ENCODE data around the gene GNB1L.
"Not testable (repeated sequence)": the region's sequence is repeated elsewhere in the genome, so short reads cannot be mapped to it uniquely, and the experiment has no call there.

Gene GNB1L

GRCh38 chr22:19888131-19888746 lies 33.6 kb upstream of the GNB1L start:
- DNase-seq, result no peak

DNA sequence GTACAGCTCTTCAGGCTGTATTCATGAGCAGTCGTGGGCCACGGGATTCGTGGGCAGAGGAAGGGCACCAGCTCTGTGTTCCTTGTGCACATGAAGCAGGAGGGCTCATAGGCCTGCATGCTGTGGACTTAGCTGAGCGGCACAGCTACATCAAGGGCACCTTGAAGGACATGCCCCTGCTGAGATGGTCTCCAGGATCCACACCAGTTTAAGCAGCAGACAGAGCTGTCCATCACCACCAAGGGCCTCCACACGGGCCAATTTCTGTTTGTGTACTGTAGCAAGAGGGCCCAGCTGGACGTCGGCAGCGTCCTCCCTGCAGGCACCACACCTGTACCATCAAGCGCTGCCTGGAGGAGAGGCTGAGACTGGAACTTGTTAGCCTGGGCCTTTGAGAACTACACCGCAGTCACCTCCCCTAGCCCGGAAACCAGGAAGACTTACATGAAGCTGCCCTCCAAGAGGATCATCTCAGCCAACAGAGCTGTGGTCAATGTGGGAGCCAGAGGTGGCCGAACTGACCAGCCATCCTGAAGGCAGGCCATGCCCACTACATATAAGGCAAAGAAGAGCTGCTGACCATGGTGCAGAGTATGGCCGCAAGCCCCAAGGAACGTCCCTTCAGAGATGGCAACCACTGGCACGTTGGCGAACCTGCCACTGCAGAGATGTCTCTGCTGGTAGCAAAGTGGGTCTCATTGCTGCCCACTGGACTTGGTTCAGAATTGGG lies 32.7 kb upstream of the GNB1L start:
- DNase-seq, result no peak

- DNase-seq, result peak; percentile 72
These were observed 32.1 kb upstream of the GNB1L start for GRCh38 chr22:19886605-19887255.

- DNase-seq, result peak; percentile 52
These were observed 31.3 kb upstream of the GNB1L start for GRCh38 chr22:19885841-19886592.

DNA sequence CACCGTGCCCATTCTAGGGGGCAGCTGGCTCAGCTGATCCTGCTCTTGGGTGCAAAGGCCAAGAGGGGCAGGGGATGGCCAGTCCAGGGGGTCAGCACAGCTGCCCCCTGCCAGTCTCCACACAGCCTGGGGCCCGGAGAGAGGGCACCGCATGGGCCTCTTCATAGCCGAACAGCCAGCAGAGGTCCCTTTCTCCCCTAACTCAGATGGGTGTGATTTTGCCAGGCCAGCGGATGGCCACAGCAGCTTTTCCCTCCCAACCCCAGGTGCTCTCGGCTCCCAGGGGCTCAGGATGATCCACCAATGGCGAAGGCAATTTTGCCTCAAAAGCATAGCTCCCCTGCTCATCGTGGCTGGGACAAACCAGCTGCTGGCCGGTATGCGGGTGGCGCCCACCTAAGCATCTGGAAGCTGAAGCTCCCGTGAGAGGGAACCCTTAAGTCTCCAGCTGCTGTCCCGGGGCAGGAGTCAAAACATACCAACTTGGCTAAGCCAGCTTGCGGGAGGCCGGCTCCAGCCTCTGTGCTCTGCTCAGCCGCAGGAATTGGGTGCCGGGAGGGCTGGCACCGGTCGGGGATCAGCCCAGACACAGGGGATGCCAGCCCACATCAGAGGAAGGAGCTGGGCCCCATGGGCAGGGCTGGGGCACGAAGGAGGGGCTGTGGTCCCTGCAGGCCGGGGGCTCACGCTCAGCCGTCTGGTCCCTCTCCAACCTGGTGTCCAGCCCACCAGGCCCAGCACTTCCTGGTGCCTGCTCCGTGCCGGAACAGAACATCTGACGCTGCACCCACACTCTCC lies 30.5 kb upstream of the GNB1L start:
- DNase-seq, result peak; percentile 57

DNA sequence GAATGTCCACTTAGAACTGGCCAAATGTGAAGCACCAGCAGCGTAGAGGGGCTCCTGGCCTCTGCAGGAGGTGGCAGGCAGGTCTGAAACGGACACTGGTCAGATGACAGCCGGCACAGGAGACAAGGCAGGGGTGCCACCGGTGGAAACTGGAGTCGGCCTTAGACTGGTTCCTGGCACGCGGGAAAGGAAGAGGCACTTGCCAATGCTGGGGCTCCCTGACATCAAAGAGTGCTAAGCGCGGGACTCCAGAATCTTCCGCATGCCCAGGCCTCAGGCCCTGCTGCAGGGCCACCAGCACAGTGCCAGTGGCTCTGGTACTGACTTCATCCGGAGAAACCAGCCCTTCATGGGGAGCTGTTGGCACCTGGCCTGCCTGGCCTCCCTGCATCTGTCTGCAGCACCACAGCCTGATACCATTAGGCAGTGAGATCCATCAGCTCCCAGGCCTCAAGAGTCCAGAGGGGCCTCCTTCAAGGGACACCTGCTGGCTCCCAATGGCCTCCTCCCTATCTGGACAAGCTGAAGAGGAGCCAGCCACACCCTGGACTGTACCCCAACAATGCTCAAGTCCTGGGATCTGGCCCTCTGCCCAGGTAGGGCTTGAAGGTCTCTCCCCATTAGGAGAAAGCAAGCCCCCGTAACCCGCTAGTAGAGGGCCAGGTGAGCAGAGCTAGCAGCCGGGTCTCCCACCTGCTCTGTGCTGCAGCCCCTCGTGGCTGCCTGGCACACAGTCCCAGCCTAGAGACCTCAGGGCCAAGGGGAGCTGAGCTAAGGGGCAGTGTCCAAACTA lies 29.7 kb upstream of the GNB1L start:
- DNase-seq, result peak; percentile 58

DNA sequence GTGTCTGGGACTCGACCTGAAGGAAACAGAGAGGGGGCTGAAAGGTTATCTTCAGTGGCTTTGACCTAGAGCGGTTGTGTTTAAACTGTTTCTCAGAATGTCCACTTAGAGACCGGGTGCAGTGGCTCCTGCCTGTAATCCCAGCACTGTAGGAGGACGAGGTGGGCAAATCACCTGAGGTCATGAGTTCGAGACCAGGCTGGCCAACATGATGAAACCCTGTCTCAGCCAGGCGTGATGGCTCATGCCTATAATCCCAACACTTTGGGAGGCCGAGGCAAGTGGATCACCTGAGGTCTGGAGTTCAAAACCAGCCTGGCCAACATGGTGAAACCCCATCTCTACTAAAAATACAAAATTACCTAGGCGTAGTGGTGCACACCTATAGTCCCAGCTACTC lies 28.8 kb upstream of the GNB1L start:
- DNase-seq, result not testable (repeated sequence)

DNA sequence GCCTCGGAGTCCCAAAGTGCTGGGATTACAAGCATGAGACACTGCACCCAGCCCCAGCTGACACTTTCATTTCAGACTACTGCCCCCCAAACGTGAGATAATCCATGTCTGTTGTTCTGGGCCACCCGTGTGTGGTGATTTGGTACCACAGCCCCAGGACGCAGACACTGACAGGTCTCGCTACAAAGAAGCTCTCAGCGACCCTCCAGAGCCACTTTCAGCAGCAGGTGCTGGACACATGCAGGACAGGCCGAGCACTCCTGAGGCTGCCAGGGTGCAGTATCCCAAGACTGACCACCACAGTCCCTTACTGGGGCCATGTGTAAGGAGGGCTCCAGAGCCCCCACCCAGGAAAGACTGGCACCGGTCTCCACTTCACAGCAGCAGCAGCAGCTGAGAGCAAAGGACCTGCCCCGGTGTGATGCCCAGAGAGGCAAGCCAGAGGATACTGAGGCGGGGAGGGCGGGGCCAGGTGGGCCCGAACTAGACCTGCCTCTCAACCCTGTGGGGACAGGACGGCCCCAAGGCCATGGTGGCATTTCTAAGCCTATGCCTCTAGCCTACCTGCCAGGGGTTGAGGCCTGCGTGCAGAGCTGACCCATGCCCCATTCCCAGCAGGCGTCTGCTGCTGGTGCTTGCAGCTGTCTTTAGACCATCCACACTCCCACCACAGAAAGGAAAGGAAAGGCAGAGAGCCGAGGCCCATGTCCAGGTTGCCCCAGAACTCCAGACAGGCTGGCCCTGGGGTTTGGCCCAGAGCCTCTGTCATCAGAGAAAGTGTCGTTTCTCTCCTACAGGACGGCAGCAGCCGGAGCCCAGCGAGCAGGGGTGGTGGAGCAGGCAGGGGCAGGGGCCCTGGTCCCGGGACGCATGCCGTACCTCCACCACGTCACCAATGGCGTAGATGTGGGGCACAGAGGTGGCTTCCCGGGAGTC lies 28.0 kb upstream of the GNB1L start:
- DNase-seq, result peak; percentile 57

DNA sequence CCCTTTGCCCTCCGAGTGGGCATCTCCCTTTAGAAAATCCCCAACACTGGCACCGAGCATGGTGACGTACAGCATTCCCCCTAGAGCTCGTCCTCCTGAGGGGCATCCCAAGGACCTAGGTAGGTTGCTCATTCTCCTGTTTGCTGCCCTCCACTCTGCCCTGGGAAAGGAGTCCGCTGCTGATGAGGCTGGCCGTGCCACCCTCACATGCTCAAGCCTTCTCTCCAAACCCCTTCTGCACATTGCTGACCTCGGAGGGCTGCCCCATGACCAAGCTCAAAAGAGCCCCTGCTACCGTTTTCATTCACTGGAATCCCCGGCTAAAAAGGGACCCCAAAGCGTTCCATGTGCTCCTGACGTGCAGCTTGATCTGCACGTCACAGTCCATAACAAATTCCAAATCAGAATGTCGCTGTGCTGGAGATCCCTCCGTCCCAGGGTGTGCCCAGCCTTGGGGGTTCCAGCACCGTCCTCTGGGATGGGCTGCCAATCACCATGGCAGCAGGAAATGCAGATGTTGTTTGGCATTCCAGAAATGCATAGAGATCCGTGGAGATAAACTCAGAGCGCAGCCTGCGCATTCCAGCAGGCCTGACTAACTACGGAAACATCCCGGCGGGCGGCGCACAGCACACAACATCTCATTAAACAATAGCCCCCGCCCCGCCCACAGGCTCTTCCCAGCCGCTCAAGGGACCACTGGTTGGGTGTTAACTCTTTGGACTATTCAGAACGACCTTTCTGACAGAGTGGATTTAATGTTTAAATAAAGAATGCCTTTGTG lies 26.3 kb upstream of the GNB1L start:
- peak; percentile 42 for DNase-seq

GRCh38 chr22:19879992-19880785 lies 25.5 kb upstream of the GNB1L start:
- DNase-seq, result peak; percentile 58

DNA sequence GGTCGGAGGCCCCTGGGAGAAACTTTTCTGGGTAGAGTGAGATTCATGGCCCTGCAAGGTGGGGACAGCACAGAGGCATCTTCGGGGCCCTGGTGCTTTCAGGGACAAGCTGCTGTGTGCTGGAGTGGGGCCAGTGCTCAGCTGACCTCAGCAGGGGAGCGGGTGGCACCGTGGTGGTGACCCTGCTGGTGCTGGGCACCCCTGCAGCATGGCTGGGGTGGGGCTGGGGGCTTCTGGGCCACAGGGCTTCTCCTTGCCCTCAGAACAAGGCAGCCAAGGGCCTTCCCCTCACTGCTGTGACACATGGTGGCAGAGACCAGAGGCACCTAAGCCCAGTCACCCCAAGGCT lies 24.9 kb upstream of the GNB1L start:
- no peak for DNase-seq

DNA sequence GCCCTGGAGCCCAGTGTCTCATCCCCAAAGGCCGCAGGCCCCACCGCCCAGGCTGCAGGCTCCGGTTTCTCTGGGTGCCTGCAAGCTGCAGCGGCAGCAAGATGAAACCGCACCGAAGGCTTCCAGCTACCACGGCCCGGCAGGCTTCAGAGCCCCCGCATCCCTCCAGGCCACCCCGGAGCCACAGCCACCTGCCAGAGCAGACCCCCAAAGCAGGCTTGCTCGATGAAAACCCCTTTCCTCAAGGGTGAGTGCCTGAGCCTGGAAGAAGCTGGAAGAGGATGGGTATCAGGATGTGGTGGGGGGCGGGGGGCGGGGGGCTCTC lies 24.5 kb upstream of the GNB1L start:
- DNase-seq, result peak; percentile 31

DNA sequence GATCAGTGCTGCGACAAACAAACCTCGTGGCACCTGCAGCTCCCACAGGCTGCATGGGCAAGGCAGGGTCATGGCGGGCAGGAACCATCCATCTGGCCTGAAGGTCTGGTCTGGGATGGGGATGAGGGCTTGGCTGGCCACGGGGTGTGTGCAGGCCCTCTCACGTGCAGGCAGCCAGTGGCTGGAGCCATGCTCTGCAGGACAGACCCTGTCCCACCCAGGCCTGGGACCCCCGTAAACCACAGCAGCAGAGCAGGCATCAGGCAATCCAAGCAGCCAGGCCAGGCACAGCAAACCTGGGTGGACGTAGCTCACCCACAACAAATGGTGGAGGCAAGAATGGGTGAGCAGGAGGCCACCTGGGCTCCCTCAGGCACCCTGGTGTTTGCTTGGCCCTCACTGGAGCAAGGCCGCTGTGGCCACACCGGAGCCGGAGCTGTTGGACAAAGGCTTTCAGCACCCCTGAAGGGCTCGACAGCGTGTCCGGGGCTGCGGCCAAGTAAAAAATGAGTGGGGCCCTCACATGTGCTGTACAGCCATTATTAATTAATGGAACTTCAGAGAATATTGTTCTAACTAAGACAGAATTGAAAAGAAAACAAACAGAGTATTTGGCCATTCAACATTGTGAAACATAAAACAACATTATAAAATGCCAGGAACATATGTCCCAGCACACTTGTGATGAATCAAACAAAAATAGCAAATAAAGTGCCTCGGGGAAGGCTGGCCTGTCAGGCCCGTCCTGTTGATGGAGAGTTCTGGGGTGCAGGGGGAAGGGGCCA lies 24.0 kb upstream of the GNB1L start:
- DNase-seq, result peak; percentile 53

GRCh38 chr22:19877626-19878339 lies 23.1 kb upstream of the GNB1L start:
- DNase-seq, result peak; percentile 59

DNA sequence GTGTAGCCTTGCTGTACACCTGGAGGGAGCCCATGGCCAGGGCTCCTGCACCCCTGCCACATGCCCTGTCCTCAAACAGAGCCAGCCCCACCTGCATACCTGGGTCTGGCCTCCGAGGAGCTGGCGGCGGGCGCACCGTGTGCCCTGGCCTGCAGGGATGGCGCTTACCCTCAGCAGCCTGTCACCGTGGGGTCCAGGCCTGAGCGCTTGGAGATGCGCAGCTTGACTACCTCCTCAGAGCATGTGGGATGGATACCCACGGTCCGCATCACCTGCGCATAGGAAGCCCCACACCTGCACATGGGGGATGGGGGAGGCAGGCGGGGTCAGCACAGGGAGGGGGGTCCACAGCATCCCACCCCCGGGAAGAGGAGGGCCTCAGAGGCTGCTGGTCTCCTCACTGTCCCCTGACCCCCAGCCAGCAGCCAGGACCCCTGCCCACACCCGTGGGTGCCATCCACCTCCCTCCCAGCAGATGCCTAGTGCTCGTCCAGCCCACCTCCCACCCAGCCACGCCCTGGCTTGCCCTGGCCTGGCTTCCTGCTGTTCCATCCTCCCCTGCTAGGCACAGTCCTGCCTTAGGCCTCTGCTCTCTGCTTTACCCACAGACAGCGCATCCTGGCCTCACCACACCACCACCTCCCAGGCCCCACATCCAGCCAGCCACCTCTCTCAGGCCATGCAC lies 22.4 kb upstream of the GNB1L start:
- DNase-seq, result peak; percentile 55

- DNase-seq, result peak; percentile 61
These were observed 21.8 kb upstream of the GNB1L start for GRCh38 chr22:19876314-19876940.

All from activated effector memory CD4-positive, alpha-beta T cell treated with anti-CD3 and anti-CD28 coated beads, Interleukin-2, amount 50 U/mL, for 16 hours (primary cell).